Central memory CD8-positive, alpha-beta T cell (primary cell): ENCODE results near the gene HPSE2.

Experiments used
- ATAC-seq: fragments of 150-1000 bp; cut with Tn5 transposase; replicated peaks from 2 replicates; pipeline ENCODE4 v1.10.0; 2022; ENCODE audit warnings: mild to moderate bottlenecking, moderate FRiP score, moderate number of reproducible peaks; ENCODE audit not compliant: poor library complexity, severe bottlenecking; ENCODE audit errors: extremely low read depth
- DNase-seq, 2 donors: peaks; one replicate each; pipeline ENCODE4 v3.0.0; 2021; ENCODE audit warnings: low spot score in 2 of 2
- H3K27ac Mint-ChIP-seq: one replicate; pipeline ENCODE4 v1.8.0; 2022; ENCODE audit warnings: low read depth, mild to moderate bottlenecking, moderate library complexity, mixed read lengths
- H3K27me3 Mint-ChIP-seq: one replicate; pipeline ENCODE4 v1.8.0; 2022; ENCODE audit warnings: mixed read lengths
- H3K36me3 Mint-ChIP-seq: one replicate; pipeline ENCODE4 v1.8.0; 2022; ENCODE audit warnings: mild to moderate bottlenecking, moderate library complexity, mixed read lengths; ENCODE audit not compliant: insufficient read depth
- H3K4me1 Mint-ChIP-seq: one replicate; pipeline ENCODE4 v1.8.0; 2022; ENCODE audit warnings: mixed read lengths
- H3K4me3 Mint-ChIP-seq: one replicate; pipeline ENCODE4 v1.8.0; 2022; ENCODE audit warnings: mild to moderate bottlenecking, moderate library complexity, mixed read lengths
- H3K9me3 Mint-ChIP-seq: one replicate; pipeline ENCODE4 v1.8.0; 2022; ENCODE audit warnings: mixed read lengths

Gene HPSE2

GRCh38 chr10:98456686-98457482 lies 778.8 kb downstream of the HPSE2 start:
- Mint-ChIP-seq H3K36me3 (peaks cover 3% of the 10 kb centered on the region), H3K4me1 (no peaks in the 10 kb centered on the region), H3K4me3 (no peak overlapping the region), H3K9me3 (no peaks in the 10 kb centered on the region), H3K27ac (no peak overlapping the region), H3K27me3 (peaks cover 32% of the 10 kb centered on the region)
- ATAC-seq: no peak
- DNase-seq: no peak

- H3K27ac Mint-ChIP-seq: no peak overlapping the region
- H3K36me3 Mint-ChIP-seq: peaks cover 3% of the 10 kb centered on the region
- ATAC-seq (no peak), DNase-seq (no peak)
- H3K9me3 Mint-ChIP-seq: no peaks in the 10 kb centered on the region
- no peaks in the 10 kb centered on the region for H3K4me1 Mint-ChIP-seq
- H3K4me3 Mint-ChIP-seq: no peak overlapping the region
- peaks cover 39% of the 10 kb centered on the region for H3K27me3 Mint-ChIP-seq
These were observed 779.5 kb downstream of the HPSE2 start for GRCh38 chr10:98456043-98456570.

- no peak for DNase-seq
- Mint-ChIP-seq H3K36me3 (peaks cover 3% of the 10 kb centered on the region), H3K27me3 (peaks cover 49% of the 10 kb centered on the region), H3K4me3 (no peak overlapping the region), H3K27ac (no peak overlapping the region), H3K4me1 (no peaks in the 10 kb centered on the region), H3K9me3 (no peaks in the 10 kb centered on the region)
- no peak for ATAC-seq
These were observed 781.9 kb downstream of the HPSE2 start for GRCh38 chr10:98453729-98454128.

DNA sequence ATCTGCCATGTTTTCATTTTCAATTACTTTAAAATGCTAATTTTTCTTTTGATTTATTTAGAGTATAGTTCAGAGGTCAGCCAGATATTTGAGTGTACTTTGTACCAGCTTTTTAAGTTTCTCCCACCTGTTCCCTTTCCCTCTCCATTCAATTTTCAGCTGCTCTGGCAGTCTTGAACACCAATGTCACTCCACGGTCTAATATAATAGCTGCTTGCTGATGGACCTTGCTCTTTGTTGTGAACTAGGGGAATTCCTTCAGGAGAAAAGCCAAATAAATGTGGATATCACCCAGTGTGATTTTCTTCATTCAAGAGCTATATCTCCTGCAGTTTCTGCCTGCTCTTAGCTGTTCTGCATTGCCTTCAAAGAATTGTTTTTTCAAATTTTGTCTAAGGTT lies 785.0 kb downstream of the HPSE2 start:
- no peak for ATAC-seq
- no peak for DNase-seq
- Mint-ChIP-seq H3K4me1 (peaks cover 11% of the 10 kb centered on the region), H3K36me3 (peaks cover 7% of the 10 kb centered on the region), H3K4me3 (no peak overlapping the region), H3K27me3 (peaks cover 34% of the 10 kb centered on the region), H3K9me3 (no peaks in the 10 kb centered on the region), H3K27ac (no peak overlapping the region)

GRCh38 chr10:98449287-98449686 lies 786.4 kb downstream of the HPSE2 start:
- Mint-ChIP-seq H3K4me3 (no peak overlapping the region), H3K9me3 (no peaks in the 10 kb centered on the region), H3K27me3 (peaks cover 34% of the 10 kb centered on the region), H3K36me3 (peaks cover 11% of the 10 kb centered on the region), H3K4me1 (peaks cover 25% of the 10 kb centered on the region), H3K27ac (no peak overlapping the region)
- no peak for ATAC-seq
- DNase-seq: no peak

DNA sequence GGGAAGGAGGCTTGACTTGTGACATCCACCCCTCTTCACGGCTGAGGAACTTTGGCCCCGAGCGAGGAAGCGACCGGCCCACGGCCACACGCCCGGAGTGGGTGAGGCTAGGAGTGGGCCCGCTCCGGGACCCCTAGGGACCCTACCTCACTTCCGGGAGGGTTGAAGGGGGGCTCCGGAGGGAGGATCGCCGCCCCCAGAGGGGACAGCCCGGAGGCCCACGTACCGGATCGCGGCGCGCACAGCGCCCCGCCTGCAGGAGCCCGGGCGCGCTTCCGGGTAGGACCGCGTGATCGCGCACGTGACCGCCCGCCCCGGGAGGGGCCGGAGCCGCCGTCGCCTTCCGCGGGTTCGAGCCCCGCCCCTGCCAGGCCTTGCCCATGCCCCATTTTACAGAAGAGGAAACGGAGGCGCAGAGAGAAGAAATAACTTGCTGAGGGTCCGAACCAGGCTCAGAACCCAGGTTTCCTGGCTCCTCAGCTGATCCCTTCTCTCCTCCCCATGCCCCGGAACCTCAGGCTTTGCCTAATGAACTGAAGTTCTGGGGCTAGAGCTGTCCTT lies 788.9 kb downstream of the HPSE2 start, which contains the start of gene HPS1:
TSS of gene HPS1 (minus strand) at position 275 of the 561 bp plus-strand sequence. CDS start 3,695 bp downstream, outside the sequence.
- peaks cover 44% of the 10 kb centered on the region for H3K4me1 Mint-ChIP-seq

DNA sequence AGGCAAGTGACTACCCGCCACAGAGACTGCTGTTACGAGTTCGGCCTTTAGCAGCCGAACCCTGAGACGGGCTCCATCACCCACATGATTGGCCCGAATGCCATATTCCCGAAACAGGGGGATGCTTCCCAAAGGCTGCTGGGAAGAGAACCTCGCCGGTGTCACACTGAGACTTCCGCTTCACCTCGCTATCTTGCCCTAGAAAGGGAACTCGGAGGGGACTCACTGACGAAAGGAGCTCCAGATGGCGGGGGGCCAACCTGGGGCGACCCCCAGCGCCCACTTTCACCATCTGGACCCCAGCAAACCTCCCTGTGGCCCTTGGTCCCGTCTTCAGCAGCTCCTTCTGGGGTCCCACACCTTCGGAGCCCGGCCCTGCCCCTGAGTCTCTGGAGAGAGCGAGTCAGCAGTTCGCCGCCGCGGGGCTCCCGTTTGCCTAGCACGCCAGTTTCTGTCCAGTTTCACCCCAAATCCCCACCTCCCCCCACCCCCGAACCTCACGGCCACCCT lies 789.4 kb downstream of the HPSE2 start:
- H3K36me3 Mint-ChIP-seq: peaks cover 20% of the 10 kb centered on the region
- peak overlapping the region; percentile 90 for H3K4me3 Mint-ChIP-seq
- H3K27me3 Mint-ChIP-seq: peaks cover 19% of the 10 kb centered on the region
- peak; percentile 25 to 28 for DNase-seq
- peaks cover 49% of the 10 kb centered on the region for H3K4me1 Mint-ChIP-seq
- H3K27ac Mint-ChIP-seq: peak overlapping the region; percentile 67
- peak; percentile 55 for ATAC-seq
- no peaks in the 10 kb centered on the region for H3K9me3 Mint-ChIP-seq

More for the DNA sequence above, 788.9 kb downstream of the HPSE2 start, which contains the start of gene HPS1:
- Mint-ChIP-seq H3K36me3 (peaks cover 16% of the 10 kb centered on the region), H3K4me3 (peak within 1 kb of the TSS; percentile 90), H3K9me3 (no peaks in the 10 kb centered on the region), H3K27me3 (peaks cover 24% of the 10 kb centered on the region), H3K27ac (peak within 1 kb of the TSS; percentile 67)
- peak; percentile 91 for ATAC-seq
- peak; percentile 65 to 66 for DNase-seq

DNA sequence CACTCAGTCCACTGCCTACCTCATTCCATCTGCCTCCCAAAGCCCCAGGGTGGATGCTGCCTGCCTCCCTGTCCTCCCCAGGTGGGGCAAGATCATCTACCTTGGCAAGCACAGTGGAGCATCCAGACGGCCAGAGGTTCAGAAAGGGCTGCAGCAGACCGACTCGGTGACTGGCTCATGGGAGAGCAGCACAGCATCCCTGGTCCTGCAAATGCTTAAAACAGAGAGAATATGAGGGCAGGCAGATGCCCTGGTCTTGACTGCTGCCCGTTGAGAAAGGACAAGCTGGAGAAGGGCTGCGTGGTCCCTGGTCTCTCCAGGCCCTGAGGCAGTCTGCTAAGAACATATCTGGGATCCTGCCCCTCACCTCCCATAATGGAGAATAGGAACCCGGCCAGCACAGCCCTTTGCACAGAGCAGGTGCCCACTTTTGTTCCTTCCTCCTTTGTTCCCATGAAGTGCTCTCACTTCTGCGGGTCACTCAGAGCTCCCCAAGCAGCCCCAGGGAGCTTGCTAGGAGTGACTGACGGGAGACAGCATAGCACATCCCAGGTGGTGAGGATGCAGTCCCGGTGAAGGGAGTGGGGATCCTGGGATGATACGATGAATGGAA lies 790.3 kb downstream of the HPSE2 start:
- Mint-ChIP-seq H3K4me1 (peaks cover 53% of the 10 kb centered on the region), H3K27ac (peak overlapping the region; percentile 67), H3K36me3 (peaks cover 23% of the 10 kb centered on the region), H3K9me3 (no peaks in the 10 kb centered on the region), H3K27me3 (peaks cover 10% of the 10 kb centered on the region), H3K4me3 (peak overlapping the region; percentile 90)
- DNase-seq (no peak), ATAC-seq (no peak)

DNA sequence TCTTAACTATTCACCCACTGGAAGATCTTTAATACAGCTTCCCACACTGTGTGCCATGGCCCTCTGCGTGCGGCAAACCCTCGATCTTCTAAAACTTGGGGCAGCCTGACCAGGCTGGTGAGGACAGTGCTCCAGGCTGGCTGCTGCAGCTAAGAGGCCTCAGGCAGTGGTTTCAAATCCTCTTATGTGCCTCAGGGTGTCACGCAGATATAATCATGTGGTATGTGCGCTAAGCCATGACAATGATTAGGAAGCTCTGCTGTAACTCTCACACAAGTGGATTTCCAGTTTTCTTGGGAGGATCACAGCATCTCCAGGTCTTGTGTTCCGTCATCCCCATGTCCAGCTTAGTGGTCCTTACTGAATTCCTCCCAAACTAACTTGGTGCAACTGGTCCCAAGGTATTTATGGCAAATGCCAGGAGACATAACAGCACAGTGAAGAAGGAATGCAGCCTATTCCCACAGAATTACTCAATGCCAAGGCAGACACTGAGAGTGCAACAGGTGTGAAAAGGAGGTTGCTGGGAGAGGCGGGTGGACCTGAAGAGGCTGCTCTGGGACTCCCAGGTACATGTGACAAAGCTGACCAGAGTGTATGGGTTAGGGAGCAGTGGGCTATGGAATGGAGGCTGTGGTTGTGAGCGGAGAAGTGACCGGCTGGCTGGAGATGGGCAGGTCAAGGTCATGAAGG lies 791.2 kb downstream of the HPSE2 start:
- ATAC-seq (no peak), DNase-seq (no peak)
- no peaks in the 10 kb centered on the region for H3K9me3 Mint-ChIP-seq
- H3K4me1 Mint-ChIP-seq: peaks cover 59% of the 10 kb centered on the region
- H3K27ac Mint-ChIP-seq: peak overlapping the region; percentile 67
- peaks cover 3% of the 10 kb centered on the region for H3K27me3 Mint-ChIP-seq
- H3K4me3 Mint-ChIP-seq: peak overlapping the region; percentile 90
- H3K36me3 Mint-ChIP-seq: peaks cover 27% of the 10 kb centered on the region

GRCh38 chr10:98438715-98439114 lies 796.9 kb downstream of the HPSE2 start:
- peaks cover 40% of the 10 kb centered on the region for H3K36me3 Mint-ChIP-seq
- ATAC-seq (no peak), DNase-seq (no peak)
- no peak overlapping the region for H3K4me3 Mint-ChIP-seq
- peak overlapping the region; percentile 18 for H3K27ac Mint-ChIP-seq
- peaks cover 44% of the 10 kb centered on the region for H3K4me1 Mint-ChIP-seq
- H3K9me3 Mint-ChIP-seq: no peaks in the 10 kb centered on the region
- no peaks in the 10 kb centered on the region for H3K27me3 Mint-ChIP-seq

GRCh38 chr10:98436704-98437103 lies 798.9 kb downstream of the HPSE2 start:
- Mint-ChIP-seq H3K9me3 (no peaks in the 10 kb centered on the region), H3K4me1 (peaks cover 28% of the 10 kb centered on the region), H3K36me3 (peaks cover 37% of the 10 kb centered on the region), H3K27me3 (no peaks in the 10 kb centered on the region), H3K27ac (no peak overlapping the region), H3K4me3 (no peak overlapping the region)
- ATAC-seq: no peak
- DNase-seq: no peak

GRCh38 chr10:98435178-98435577 lies 800.5 kb downstream of the HPSE2 start:
- Mint-ChIP-seq H3K4me3 (no peak overlapping the region), H3K27ac (no peak overlapping the region), H3K27me3 (no peaks in the 10 kb centered on the region), H3K4me1 (peaks cover 25% of the 10 kb centered on the region), H3K9me3 (no peaks in the 10 kb centered on the region), H3K36me3 (peaks cover 42% of the 10 kb centered on the region)
- DNase-seq (no peak), ATAC-seq (no peak)
